ENCODE data around the gene SYNPO2.

Gene SYNPO2

DNA sequence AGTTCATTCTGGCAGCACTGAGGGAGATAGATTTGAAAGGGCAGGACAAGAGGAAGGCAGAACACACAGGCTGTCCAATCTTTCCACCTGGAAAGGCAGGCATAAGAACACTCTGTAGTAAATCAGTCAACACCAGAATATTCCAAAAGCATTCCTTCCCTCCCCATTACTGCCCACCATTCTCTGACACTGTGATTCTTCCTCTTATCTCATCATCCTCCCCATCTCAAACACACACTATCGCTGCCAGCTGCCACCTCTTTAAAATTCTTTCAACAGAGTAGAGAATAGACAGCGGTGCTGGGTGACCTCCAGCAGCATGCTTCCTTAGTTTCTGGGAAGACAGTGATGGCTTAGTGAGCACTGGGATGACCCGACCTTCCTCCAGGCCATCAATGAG lies 193.3 kb downstream of the SYNPO2 start:
- DNase-seq: no peak

DNA sequence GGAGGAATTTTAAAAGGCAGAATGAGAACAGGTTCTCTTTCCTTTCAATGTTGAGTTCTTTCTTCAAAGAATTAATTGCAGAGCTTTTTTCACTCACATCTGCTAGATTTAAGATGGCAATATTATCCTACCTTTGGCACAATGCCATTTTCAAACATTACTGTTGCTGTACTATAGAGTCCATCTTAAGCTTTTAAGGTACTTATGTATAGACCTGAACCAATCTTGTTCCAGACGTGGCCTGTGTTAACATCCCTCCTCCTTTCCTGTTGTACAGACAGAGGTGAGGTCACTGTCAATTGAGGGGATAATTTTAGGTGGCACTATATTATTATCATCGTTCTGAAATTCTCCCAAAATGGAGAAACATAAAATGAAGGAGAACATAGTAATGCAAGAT lies 194.0 kb downstream of the SYNPO2 start:
- no peak for DNase-seq

DNA sequence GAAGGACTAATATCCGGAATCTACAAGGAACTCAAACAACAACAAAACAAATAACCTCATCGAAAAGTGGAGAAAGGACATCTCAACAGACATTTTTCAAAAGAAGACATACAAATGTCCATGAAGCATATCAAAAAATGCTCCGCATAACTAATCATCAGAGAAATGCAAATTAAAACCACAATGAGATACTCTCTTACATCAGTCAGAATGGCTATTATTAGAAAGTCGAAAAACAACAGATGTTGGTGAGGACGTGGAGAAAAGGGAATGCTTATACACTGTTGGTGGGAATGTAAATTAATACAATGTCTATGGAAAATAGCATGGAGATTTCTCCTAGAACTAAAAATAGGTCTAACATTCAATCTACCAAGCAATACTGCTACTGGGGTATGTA lies 195.9 kb downstream of the SYNPO2 start:
- no peak for DNase-seq

GRCh38 chr4:119087121-119087520 lies 198.5 kb downstream of the SYNPO2 start:
- no peak for DNase-seq

DNA sequence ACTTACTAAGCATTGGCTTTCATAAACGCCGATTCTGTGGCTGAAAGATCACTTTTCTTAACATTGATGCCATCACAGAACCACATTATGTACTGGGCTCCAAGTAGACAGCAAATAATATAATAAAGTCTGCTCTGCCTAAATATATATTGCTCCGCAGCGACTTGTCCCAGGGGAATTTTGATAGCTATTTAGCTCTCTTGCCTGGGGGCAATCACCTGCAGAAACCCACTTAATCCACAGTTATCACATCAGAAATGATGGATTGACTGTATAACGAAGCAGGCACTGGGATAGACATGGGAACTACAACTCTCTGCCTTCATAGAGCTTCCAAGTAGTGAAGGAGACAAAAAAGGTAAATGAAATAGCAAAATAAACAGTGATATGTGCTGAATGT lies 199.0 kb downstream of the SYNPO2 start:
- no peak for DNase-seq

DNA sequence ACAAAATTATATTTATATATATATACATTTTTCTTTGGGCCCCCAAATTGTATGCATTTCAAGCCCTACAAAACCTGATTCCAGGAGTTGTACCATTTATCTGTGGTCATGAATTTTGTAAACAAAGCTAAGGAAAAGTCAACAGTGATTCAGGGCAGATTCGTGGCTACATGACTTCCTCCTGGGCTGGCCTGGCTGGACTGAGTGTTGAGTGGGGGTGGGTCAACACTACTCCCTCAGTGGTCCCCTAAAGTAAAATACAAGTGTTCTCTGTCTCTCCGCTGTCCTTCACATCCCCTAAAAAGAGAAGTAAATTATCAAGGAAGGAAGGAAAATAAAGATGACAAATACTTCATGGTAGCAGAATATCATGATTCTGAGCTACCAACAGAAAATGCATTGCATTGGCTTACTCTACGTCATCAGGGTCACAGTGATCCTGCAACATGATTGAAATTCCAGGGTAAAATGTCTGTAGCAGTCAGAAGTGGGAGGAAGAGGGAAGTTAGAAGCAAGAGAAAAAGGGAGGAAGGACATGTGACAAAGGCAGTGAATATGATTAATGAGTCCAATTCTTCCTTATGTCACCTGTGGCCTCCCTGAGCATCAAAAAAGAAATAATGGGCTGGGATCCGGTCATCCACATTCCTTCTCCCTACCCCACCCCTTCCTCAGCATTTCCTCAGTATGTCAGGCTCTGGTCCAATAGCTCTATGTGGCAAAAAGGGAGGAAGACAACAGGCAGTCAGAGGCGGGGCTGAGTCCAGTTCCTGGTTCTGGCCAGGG lies 204.6 kb downstream of the SYNPO2 start:
- DNase-seq: no peak

DNA sequence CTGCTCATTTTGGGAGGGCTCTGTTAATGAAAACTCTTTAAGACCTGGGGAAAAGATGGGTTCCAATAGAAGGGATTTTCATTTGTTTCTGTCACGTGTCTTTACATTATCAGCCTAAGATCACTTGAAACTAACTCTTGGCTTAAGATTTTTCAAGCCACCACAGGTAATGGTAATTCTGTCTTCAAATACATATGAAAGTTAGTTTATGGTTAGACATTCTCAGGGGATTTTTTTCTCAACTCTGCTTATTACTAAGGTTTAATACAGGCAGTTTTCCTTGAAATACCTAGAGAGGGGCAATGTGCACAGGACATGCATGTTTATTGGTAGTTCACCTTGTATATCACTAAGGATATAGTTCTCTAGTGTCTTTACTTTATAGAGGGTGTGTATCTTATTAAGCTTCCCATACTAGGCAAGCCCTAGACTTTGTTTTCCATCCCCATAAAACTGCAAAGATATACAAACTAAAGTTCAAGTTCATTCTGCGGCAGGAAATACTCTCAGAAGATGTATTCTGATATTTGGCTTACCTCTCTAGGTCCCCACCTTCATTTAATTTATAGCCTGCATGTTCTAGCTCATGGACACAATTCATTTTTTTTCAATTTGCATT lies 208.7 kb downstream of the SYNPO2 start:
- no peak for DNase-seq

DNA sequence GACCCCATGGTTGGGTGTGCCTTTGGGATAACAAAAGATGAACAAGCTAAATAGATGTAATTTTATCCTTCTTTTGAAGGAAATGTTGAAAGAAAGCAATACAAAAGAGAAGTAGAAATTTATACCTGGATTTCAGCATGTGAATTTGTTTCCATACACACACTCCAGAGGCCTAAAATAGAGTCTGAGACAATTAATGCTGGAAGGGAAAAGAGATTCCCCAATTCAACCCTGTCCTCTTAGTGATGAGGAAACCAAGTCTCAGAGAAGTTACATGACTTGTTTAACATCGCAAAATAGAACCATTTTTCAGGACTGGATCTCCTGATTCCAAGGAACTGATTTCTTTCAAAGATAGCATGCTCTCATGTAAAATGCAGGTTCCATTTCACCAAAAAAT lies 209.7 kb downstream of the SYNPO2 start:
- no peak for DNase-seq

GRCh38 chr4:119099227-119099810 lies 210.7 kb downstream of the SYNPO2 start:
- DNase-seq: no peak

- DNase-seq: no peak
These were observed 212.0 kb downstream of the SYNPO2 start for GRCh38 chr4:119100655-119101054.

DNA sequence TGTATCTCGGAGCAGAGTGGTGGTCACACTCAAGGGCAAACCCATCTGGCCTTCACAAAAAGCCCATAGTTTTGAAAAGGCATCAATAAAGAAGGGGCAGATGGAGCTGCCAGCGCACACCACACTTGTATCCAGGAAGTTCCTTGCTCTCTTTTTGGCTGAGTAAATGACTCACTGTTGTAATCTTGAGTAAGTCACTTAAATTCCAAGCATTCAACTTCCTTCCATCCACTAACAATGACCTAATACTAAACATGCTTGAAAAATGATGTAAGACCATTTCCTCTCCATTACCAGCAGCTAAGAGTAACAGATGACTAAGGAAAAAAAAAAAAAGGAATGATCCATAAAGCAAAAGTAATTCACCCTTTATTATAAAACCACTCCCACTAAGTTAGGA lies 214.6 kb downstream of the SYNPO2 start:
- DNase-seq: peak; percentile 22

DNA sequence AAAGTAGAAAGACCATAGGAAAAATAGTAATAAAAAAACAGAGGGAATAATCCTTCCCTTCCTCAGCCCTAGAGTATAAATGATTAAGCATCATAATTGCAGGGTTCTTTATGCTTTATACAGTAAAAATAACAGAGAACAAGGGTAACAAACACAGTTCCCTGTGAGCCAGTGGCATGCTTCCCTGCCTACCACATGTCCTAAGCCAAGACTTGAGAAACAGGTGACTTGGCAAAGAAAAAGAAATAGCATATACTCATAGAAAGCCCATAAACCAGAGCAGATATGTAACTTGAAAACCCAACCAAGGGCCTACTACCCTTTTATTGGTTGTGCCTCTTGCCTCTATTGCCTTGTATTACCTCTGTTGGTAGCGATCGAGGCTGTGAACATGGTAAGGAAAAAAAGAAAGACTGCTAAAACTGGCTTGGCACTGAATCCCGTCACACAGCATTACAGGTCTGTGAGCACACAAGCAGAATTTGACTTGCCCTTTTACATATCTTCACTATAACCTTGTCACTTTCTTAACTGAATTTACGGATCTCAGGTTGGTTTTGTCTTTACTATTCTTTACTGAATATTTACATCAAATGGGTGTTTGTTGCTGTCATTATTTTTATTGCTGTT lies 216.1 kb downstream of the SYNPO2 start:
- DNase-seq: no peak

GRCh38 chr4:119105605-119106004 lies 217.0 kb downstream of the SYNPO2 start:
- no peak for DNase-seq

DNA sequence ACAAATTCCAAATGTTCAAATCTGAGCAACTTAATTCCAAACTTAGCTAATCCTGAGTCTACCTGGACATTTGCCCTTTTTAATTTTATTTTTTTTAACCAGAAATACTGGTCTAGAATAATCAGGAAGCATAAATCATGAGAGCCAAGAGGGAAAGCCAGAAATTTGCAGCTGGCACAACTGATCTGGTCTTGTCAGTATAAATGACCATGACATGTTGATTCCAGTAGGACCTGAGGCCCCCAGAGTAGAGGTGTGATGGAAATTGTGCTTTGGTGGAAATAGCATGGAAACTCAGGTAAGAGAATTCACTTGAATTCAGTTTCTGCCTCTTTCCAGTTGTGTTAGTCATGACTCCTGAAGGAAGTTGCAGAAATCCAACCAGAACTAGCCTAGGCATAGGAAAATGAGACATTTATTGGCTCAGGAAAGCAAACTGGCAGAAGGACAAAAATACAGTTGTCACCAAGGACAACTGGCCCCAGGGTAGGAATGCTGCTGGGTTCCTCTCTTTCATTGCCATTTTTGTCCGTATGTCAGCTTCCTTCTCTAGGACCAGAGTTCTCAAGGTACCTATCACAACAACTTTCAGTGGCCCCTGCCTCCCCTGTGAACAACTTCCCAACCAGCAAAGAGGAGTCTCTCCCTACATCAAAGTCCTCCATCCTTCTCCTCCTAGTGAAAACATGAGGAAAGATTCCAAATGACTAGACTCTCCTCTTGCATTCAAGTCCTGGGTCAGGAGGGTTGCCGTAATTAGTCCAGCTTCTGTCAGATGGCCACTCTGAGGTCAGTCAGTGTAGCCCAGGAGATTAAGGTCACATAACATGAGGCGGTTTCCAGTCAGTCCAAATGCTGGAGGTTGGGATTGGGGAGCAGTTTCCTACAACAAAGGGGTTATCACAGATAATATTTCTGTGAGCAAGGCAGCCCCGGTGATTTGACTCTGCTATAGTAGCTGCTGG lies 217.7 kb downstream of the SYNPO2 start:
- no peak for DNase-seq

- no peak for DNase-seq
These were observed 221.5 kb downstream of the SYNPO2 start for GRCh38 chr4:119110121-119110520.

Measured in CD4-positive, alpha-beta T cell treated with Interleukin-15 for 1 hour (primary cell).